Measurements from ENCODE around the gene ATP2A1.

DNA sequence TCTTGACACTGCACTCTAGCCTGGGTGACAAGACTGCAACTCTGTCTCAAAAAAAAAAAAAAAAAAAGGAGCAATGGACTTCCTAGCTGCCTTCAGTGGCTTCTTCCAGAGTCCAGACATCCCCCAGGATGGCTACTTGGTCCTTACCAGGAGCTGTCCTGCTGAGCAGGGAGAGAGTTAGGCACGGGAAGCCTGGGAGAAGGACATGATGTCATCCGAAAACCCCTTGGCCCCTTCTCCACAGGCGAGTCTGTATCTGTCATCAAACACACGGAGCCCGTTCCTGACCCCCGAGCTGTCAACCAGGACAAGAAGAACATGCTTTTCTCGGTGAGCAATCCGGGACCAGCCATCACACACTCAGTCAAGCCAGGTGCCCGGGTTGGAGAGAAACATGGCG, 8.7 kb downstream of the ATP2A1 start:
- TF ChIP-seq, protein P1, sequence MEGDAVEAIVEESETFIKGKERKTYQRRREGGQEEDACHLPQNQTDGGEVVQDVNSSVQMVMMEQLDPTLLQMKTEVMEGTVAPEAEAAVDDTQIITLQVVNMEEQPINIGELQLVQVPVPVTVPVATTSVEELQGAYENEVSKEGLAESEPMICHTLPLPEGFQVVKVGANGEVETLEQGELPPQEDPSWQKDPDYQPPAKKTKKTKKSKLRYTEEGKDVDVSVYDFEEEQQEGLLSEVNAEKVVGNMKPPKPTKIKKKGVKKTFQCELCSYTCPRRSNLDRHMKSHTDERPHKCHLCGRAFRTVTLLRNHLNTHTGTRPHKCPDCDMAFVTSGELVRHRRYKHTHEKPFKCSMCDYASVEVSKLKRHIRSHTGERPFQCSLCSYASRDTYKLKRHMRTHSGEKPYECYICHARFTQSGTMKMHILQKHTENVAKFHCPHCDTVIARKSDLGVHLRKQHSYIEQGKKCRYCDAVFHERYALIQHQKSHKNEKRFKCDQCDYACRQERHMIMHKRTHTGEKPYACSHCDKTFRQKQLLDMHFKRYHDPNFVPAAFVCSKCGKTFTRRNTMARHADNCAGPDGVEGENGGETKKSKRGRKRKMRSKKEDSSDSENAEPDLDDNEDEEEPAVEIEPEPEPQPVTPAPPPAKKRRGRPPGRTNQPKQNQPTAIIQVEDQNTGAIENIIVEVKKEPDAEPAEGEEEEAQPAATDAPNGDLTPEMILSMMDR (conservative IDR thresholded peaks at IDR 0.05), result no peak
- no peak for TF ChIP-seq EZH2 (IDR thresholded peaks at IDR 0.05; ENCODE audit: low read depth)
